Measurements from ENCODE around the gene IRGC. TPM values are rescaled to one million over a fixed set of nuclear protein-coding genes. Genes with fewer than 3 reads are reported as not detected.

IRGC gene
- total RNA-seq, 1 experiment from 2014 or later, result not detected

DNA sequence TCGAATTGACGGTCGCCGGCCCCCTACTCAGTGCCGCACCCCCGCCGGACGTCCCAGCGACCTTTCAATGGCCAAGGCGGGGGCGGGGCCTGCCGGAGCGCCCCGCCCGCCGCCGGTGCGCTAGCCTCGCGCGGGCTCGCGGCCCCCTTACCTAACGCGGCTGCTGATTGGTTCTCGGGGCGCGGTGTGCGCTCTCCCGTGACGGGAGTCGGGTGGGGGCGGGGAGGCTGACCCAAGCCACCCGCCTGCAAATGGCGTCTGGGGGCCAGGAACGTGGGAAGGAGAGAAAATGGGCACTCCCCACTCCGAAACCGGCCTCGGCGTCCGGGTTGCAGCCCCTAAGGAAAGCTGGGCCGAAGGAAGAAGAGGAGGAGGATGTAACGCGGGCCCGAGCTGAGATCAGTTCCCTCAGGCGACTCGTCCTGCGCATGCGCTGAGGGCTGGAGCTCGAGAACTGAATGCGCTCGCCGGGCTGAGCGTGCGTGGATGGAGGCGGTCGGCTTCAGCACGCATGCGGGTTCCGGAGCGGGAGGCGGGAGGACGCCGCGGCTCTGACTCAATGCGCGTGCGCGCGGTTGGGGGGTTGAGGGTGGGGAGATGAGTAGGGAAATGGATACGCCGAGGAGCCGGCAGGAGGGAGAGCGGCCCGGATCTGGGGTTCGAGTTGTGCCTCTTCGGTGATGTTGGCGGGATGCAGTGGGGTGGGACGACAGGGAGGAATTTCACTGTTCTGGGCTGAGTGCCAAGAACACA lies 38.8 kb downstream of the IRGC start, which contains the start of gene SMG9:
TSS of gene SMG9 (minus strand) at position 460 of the 753 bp plus-strand sequence. CDS start 4,221 bp downstream, outside the sequence.
- Mint-ChIP-seq H3K9me3 (no peaks in the 10 kb centered on the region), H3K4me1 (peaks cover 30% of the 10 kb centered on the region), H3K27me3 (ENCODE audit: low read depth) (no peaks in the 10 kb centered on the region), H3K27ac (peak within 1 kb of the TSS; percentile 99), H3K36me3 (peaks cover 19% of the 10 kb centered on the region), H3K4me3 (peak within 1 kb of the TSS; percentile 96)
- CTCF ChIA-PET, result interaction anchor here (0.5 to 7.7 kb wide), 9 partner anchors 9 to 197 kb away, joined by 3 to 76 read pairs (median 5); no protein-coding TSS in a partner anchor
- DNase-seq (ENCODE audit: low spot score) (peak; percentile 97), ATAC-seq (peak; percentile 87)
- POLR2A ChIA-PET, result interaction anchor here (0.7 to 2.9 kb wide), 6 partner anchors 9 to 221 kb away, joined by 3 to 12 read pairs (median 4); partner anchors contain the start of genes KCNN4 and ZNF575
- TF ChIP-seq JUN (CRISPR knock-in tag; IDR thresholded peaks at IDR 0.05), result no peak
- no peak for TF ChIP-seq ZNF423 (CRISPR knock-in tag; IDR thresholded peaks at IDR 0.05)
- no peak for TF ChIP-seq SMAD3 (CRISPR knock-in tag; IDR thresholded peaks at IDR 0.05; ENCODE audit: borderline replicate concordance)
- TF ChIP-seq, protein P1, sequence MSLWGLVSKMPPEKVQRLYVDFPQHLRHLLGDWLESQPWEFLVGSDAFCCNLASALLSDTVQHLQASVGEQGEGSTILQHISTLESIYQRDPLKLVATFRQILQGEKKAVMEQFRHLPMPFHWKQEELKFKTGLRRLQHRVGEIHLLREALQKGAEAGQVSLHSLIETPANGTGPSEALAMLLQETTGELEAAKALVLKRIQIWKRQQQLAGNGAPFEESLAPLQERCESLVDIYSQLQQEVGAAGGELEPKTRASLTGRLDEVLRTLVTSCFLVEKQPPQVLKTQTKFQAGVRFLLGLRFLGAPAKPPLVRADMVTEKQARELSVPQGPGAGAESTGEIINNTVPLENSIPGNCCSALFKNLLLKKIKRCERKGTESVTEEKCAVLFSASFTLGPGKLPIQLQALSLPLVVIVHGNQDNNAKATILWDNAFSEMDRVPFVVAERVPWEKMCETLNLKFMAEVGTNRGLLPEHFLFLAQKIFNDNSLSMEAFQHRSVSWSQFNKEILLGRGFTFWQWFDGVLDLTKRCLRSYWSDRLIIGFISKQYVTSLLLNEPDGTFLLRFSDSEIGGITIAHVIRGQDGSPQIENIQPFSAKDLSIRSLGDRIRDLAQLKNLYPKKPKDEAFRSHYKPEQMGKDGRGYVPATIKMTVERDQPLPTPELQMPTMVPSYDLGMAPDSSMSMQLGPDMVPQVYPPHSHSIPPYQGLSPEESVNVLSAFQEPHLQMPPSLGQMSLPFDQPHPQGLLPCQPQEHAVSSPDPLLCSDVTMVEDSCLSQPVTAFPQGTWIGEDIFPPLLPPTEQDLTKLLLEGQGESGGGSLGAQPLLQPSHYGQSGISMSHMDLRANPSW (CRISPR knock-in tag; conservative IDR thresholded peaks at IDR 0.05; ENCODE audit: low read depth), result no peak
- peak; percentile 9; the same call in 1 of the 2 replicates for TF ChIP-seq KAT7 (CRISPR knock-in tag; IDR thresholded peaks at IDR 0.05; ENCODE audit: borderline replicate concordance)
- TF ChIP-seq, protein P2, sequence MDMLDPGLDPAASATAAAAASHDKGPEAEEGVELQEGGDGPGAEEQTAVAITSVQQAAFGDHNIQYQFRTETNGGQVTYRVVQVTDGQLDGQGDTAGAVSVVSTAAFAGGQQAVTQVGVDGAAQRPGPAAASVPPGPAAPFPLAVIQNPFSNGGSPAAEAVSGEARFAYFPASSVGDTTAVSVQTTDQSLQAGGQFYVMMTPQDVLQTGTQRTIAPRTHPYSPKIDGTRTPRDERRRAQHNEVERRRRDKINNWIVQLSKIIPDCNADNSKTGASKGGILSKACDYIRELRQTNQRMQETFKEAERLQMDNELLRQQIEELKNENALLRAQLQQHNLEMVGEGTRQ (CRISPR knock-in tag; IDR thresholded peaks at IDR 0.05), result peak; percentile 65
- no peak; the same call in none of the 2 replicates for TF ChIP-seq NFYB (CRISPR knock-in tag; conservative IDR thresholded peaks at IDR 0.05; ENCODE audit: low read depth)
- TF ChIP-seq, protein P3, sequence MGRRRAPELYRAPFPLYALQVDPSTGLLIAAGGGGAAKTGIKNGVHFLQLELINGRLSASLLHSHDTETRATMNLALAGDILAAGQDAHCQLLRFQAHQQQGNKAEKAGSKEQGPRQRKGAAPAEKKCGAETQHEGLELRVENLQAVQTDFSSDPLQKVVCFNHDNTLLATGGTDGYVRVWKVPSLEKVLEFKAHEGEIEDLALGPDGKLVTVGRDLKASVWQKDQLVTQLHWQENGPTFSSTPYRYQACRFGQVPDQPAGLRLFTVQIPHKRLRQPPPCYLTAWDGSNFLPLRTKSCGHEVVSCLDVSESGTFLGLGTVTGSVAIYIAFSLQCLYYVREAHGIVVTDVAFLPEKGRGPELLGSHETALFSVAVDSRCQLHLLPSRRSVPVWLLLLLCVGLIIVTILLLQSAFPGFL (CRISPR knock-in tag; IDR thresholded peaks at IDR 0.05; ENCODE audit: borderline replicate concordance), result no peak
- TF ChIP-seq ZNF671 (CRISPR knock-in tag; IDR thresholded peaks at IDR 0.05), result no peak
- TF ChIP-seq ZNF138 (CRISPR knock-in tag; conservative IDR thresholded peaks at IDR 0.05), result no peak
- TF ChIP-seq, protein P4, sequence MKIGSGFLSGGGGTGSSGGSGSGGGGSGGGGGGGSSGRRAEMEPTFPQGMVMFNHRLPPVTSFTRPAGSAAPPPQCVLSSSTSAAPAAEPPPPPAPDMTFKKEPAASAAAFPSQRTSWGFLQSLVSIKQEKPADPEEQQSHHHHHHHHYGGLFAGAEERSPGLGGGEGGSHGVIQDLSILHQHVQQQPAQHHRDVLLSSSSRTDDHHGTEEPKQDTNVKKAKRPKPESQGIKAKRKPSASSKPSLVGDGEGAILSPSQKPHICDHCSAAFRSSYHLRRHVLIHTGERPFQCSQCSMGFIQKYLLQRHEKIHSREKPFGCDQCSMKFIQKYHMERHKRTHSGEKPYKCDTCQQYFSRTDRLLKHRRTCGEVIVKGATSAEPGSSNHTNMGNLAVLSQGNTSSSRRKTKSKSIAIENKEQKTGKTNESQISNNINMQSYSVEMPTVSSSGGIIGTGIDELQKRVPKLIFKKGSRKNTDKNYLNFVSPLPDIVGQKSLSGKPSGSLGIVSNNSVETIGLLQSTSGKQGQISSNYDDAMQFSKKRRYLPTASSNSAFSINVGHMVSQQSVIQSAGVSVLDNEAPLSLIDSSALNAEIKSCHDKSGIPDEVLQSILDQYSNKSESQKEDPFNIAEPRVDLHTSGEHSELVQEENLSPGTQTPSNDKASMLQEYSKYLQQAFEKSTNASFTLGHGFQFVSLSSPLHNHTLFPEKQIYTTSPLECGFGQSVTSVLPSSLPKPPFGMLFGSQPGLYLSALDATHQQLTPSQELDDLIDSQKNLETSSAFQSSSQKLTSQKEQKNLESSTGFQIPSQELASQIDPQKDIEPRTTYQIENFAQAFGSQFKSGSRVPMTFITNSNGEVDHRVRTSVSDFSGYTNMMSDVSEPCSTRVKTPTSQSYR (CRISPR knock-in tag; IDR thresholded peaks at IDR 0.05), result 0 out of 2 replicates have a peak, but pooled peaks have one; percentile 7
- TF ChIP-seq TP53 (CRISPR knock-in tag; IDR thresholded peaks at IDR 0.05), result no peak
- no peak for TF ChIP-seq NR3C1 (CRISPR knock-in tag; conservative IDR thresholded peaks at IDR 0.05; ENCODE audit: low read depth)
- TF ChIP-seq, protein P5, sequence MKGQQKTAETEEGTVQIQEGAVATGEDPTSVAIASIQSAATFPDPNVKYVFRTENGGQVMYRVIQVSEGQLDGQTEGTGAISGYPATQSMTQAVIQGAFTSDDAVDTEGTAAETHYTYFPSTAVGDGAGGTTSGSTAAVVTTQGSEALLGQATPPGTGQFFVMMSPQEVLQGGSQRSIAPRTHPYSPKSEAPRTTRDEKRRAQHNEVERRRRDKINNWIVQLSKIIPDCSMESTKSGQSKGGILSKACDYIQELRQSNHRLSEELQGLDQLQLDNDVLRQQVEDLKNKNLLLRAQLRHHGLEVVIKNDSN (CRISPR knock-in tag; IDR thresholded peaks at IDR 0.05), result no peak
- TF ChIP-seq, protein P6, sequence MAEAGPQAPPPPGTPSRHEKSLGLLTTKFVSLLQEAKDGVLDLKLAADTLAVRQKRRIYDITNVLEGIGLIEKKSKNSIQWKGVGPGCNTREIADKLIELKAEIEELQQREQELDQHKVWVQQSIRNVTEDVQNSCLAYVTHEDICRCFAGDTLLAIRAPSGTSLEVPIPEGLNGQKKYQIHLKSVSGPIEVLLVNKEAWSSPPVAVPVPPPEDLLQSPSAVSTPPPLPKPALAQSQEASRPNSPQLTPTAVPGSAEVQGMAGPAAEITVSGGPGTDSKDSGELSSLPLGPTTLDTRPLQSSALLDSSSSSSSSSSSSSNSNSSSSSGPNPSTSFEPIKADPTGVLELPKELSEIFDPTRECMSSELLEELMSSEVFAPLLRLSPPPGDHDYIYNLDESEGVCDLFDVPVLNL (CRISPR knock-in tag; IDR thresholded peaks at IDR 0.05; ENCODE audit: borderline replicate concordance, low read depth), result peak; percentile 28; the same call in 1 of the 2 replicates
- TF ChIP-seq, protein P7, sequence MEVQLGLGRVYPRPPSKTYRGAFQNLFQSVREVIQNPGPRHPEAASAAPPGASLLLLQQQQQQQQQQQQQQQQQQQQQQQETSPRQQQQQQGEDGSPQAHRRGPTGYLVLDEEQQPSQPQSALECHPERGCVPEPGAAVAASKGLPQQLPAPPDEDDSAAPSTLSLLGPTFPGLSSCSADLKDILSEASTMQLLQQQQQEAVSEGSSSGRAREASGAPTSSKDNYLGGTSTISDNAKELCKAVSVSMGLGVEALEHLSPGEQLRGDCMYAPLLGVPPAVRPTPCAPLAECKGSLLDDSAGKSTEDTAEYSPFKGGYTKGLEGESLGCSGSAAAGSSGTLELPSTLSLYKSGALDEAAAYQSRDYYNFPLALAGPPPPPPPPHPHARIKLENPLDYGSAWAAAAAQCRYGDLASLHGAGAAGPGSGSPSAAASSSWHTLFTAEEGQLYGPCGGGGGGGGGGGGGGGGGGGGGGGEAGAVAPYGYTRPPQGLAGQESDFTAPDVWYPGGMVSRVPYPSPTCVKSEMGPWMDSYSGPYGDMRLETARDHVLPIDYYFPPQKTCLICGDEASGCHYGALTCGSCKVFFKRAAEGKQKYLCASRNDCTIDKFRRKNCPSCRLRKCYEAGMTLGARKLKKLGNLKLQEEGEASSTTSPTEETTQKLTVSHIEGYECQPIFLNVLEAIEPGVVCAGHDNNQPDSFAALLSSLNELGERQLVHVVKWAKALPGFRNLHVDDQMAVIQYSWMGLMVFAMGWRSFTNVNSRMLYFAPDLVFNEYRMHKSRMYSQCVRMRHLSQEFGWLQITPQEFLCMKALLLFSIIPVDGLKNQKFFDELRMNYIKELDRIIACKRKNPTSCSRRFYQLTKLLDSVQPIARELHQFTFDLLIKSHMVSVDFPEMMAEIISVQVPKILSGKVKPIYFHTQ (CRISPR knock-in tag; IDR thresholded peaks at IDR 0.05), result no peak
- TF ChIP-seq, protein P8, sequence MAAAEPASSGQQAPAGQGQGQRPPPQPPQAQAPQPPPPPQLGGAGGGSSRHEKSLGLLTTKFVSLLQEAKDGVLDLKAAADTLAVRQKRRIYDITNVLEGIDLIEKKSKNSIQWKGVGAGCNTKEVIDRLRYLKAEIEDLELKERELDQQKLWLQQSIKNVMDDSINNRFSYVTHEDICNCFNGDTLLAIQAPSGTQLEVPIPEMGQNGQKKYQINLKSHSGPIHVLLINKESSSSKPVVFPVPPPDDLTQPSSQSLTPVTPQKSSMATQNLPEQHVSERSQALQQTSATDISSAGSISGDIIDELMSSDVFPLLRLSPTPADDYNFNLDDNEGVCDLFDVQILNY (CRISPR knock-in tag; IDR thresholded peaks at IDR 0.05), result peak; percentile 84
- TF ChIP-seq, protein P9, sequence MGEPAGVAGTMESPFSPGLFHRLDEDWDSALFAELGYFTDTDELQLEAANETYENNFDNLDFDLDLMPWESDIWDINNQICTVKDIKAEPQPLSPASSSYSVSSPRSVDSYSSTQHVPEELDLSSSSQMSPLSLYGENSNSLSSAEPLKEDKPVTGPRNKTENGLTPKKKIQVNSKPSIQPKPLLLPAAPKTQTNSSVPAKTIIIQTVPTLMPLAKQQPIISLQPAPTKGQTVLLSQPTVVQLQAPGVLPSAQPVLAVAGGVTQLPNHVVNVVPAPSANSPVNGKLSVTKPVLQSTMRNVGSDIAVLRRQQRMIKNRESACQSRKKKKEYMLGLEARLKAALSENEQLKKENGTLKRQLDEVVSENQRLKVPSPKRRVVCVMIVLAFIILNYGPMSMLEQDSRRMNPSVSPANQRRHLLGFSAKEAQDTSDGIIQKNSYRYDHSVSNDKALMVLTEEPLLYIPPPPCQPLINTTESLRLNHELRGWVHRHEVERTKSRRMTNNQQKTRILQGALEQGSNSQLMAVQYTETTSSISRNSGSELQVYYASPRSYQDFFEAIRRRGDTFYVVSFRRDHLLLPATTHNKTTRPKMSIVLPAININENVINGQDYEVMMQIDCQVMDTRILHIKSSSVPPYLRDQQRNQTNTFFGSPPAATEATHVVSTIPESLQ (CRISPR knock-in tag; IDR thresholded peaks at IDR 0.05), result no peak
- TF ChIP-seq FOXK1 (CRISPR knock-in tag; IDR thresholded peaks at IDR 0.05), result no peak
